GM23338 (cell line): Measurements from ENCODE around the gene DNAJC17. TPM values are rescaled to one million over a fixed set of nuclear protein-coding genes. Genes with fewer than 3 reads are reported as not detected.

ENCODE experiments used
- EZH2 ChIP-seq: fragments of 200-600 bp; sonication (generic); IDR thresholded peaks from one replicate; pipeline ENCODE4 v1.8.0; 2017; ENCODE audit warnings: antibody characterized with exemption, mild to moderate bottlenecking, low read depth; ENCODE audit not compliant: unreplicated experiment
- EZH2phosphoT487 ChIP-seq: fragments of 200-600 bp; sonication (generic); IDR thresholded peaks from one replicate; pipeline ENCODE4 v1.8.1; 2018; ENCODE audit warnings: antibody characterized with exemption; ENCODE audit not compliant: unreplicated experiment
- JUNB ChIP-seq: IDR thresholded peaks from one replicate; pipeline ENCODE4 v1.6.1; 2016; ENCODE audit warnings: antibody characterized with exemption; ENCODE audit not compliant: unreplicated experiment
- NANOG ChIP-seq: IDR thresholded peaks from 2 replicates; pipeline ENCODE4 v1.6.1; 2016; ENCODE audit warnings: antibody characterized with exemption, borderline replicate concordance
- POLR2AphosphoS5 ChIP-seq: IDR thresholded peaks from 2 replicates; pipeline ENCODE4 v1.6.1; 2016; ENCODE audit warnings: antibody characterized with exemption, low read depth
- ZNF114 ChIP-seq: fragments of 250-450 bp; sonication (Bioruptor Pico); IDR thresholded peaks from 2 replicates; pipeline ENCODE4 v1.5.0; 2020; ENCODE audit warnings: mild to moderate bottlenecking, moderate library complexity
- ZNF331 ChIP-seq: fragments of 250-450 bp; sonication (Bioruptor Pico); IDR thresholded peaks from 2 replicates; pipeline ENCODE4 v1.5.0; 2020; ENCODE audit warnings: low read depth, mild to moderate bottlenecking, moderate library complexity
- polyA plus RNA-seq: library from polyadenylated mRNA; unstranded; fragments of >200 nt; fragmentation: Nextera tagmentation; extraction: Ambion mirVana; gene quantifications from 2 replicates; pipeline ENCODE4 v1.2.1, GENCODE V29; 2016
- total RNA-seq: library from RNA; depleted of rRNA; stranded (reverse); fragments of >200 nt; shearing (Covaris generic); gene quantifications from 2 replicates; pipeline ENCODE4 v1.2.3, GENCODE V29; 2014
- TF ChIP-seq, protein P1 (sequence below): fragments of 250-450 bp; sonication (Bioruptor Pico); IDR thresholded peaks from 2 replicates; pipeline ENCODE4 v1.5.0; 2020; ENCODE audit warnings: mild to moderate bottlenecking, moderate library complexity
- TF ChIP-seq, protein P2 (sequence below): IDR thresholded peaks from one replicate; pipeline ENCODE4 v1.6.1; 2018; ENCODE audit warnings: antibody characterized with exemption; ENCODE audit not compliant: unreplicated experiment

The DNAJC17 gene
- total and polyA plus RNA-seq, 2 experiments from 2014 or later, result 23.0 to 77.6 TPM

DNA sequence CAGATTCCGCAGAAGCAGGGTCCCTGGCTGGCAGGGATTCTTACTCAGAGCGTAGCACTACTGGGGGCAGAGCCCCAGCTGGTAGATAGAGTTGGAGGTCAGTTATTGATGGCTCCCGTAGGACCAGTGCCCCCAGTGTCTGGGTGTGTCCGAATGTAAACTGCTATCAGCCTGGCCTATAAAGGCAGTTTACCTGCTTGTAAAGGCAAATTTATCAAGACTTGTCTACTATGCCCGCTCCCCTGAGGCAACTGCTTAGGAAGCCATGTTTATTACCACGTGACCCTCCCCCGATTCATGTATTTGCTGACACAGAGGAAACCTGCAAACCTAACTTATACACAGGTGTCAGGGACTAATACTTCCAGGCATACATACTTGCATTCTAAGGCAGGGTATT is 21.8 kb upstream of the DNAJC17 start (continued):
- TF ChIP-seq, protein P1, sequence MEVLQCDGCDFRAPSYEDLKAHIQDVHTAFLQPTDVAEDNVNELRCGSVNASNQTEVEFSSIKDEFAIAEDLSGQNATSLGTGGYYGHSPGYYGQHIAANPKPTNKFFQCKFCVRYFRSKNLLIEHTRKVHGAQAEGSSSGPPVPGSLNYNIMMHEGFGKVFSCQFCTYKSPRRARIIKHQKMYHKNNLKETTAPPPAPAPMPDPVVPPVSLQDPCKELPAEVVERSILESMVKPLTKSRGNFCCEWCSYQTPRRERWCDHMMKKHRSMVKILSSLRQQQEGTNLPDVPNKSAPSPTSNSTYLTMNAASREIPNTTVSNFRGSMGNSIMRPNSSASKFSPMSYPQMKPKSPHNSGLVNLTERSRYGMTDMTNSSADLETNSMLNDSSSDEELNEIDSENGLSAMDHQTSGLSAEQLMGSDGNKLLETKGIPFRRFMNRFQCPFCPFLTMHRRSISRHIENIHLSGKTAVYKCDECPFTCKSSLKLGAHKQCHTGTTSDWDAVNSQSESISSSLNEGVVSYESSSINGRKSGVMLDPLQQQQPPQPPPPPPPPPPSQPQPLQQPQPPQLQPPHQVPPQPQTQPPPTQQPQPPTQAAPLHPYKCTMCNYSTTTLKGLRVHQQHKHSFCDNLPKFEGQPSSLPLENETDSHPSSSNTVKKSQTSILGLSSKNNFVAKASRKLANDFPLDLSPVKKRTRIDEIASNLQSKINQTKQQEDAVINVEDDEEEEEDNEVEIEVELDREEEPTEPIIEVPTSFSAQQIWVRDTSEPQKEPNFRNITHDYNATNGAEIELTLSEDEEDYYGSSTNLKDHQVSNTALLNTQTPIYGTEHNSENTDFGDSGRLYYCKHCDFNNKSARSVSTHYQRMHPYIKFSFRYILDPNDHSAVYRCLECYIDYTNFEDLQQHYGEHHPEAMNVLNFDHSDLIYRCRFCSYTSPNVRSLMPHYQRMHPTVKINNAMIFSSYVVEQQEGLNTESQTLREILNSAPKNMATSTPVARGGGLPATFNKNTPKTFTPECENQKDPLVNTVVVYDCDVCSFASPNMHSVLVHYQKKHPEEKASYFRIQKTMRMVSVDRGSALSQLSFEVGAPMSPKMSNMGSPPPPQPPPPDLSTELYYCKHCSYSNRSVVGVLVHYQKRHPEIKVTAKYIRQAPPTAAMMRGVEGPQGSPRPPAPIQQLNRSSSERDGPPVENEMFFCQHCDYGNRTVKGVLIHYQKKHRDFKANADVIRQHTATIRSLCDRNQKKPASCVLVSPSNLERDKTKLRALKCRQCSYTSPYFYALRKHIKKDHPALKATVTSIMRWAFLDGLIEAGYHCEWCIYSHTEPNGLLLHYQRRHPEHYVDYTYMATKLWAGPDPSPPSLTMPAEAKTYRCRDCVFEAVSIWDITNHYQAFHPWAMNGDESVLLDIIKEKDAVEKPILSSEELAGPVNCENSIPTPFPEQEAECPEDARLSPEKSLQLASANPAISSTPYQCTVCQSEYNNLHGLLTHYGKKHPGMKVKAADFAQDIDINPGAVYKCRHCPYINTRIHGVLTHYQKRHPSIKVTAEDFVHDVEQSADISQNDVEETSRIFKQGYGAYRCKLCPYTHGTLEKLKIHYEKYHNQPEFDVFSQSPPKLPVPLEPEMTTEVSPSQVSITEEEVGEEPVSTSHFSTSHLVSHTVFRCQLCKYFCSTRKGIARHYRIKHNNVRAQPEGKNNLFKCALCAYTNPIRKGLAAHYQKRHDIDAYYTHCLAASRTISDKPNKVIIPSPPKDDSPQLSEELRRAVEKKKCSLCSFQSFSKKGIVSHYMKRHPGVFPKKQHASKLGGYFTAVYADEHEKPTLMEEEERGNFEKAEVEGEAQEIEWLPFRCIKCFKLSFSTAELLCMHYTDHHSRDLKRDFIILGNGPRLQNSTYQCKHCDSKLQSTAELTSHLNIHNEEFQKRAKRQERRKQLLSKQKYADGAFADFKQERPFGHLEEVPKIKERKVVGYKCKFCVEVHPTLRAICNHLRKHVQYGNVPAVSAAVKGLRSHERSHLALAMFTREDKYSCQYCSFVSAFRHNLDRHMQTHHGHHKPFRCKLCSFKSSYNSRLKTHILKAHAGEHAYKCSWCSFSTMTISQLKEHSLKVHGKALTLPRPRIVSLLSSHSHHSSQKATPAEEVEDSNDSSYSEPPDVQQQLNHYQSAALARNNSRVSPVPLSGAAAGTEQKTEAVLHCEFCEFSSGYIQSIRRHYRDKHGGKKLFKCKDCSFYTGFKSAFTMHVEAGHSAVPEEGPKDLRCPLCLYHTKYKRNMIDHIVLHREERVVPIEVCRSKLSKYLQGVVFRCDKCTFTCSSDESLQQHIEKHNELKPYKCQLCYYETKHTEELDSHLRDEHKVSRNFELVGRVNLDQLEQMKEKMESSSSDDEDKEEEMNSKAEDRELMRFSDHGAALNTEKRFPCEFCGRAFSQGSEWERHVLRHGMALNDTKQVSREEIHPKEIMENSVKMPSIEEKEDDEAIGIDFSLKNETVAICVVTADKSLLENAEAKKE (CRISPR knock-in tag), result no peak
- TF ChIP-seq EZH2, result no peak
- no peak for TF ChIP-seq ZNF331
- TF ChIP-seq ZNF114, result no peak
- TF ChIP-seq POLR2AphosphoS5, result no peak
- no peak for TF ChIP-seq NANOG
- TF ChIP-seq, protein P2, sequence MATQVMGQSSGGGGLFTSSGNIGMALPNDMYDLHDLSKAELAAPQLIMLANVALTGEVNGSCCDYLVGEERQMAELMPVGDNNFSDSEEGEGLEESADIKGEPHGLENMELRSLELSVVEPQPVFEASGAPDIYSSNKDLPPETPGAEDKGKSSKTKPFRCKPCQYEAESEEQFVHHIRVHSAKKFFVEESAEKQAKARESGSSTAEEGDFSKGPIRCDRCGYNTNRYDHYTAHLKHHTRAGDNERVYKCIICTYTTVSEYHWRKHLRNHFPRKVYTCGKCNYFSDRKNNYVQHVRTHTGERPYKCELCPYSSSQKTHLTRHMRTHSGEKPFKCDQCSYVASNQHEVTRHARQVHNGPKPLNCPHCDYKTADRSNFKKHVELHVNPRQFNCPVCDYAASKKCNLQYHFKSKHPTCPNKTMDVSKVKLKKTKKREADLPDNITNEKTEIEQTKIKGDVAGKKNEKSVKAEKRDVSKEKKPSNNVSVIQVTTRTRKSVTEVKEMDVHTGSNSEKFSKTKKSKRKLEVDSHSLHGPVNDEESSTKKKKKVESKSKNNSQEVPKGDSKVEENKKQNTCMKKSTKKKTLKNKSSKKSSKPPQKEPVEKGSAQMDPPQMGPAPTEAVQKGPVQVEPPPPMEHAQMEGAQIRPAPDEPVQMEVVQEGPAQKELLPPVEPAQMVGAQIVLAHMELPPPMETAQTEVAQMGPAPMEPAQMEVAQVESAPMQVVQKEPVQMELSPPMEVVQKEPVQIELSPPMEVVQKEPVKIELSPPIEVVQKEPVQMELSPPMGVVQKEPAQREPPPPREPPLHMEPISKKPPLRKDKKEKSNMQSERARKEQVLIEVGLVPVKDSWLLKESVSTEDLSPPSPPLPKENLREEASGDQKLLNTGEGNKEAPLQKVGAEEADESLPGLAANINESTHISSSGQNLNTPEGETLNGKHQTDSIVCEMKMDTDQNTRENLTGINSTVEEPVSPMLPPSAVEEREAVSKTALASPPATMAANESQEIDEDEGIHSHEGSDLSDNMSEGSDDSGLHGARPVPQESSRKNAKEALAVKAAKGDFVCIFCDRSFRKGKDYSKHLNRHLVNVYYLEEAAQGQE, result no peak
- TF ChIP-seq EZH2phosphoT487, result no peak
- TF ChIP-seq JUNB, result no peak
